ENCODE results near the gene KCNE4.
"Not testable (repeated sequence)": the region's sequence is repeated elsewhere in the genome, so short reads cannot be mapped to it uniquely, and the experiment has no call there.

KCNE4 gene

GRCh38 chr2:223058952-223059716 lies 7.1 kb downstream of the KCNE4 start:
- DNase-seq, result peak; percentile 60

- no peak for DNase-seq
These were observed 8.3 kb downstream of the KCNE4 start for GRCh38 chr2:223060201-223060825.

- no peak for DNase-seq
These were observed 10.4 kb downstream of the KCNE4 start for GRCh38 chr2:223062396-223062795.

- DNase-seq, result no peak
These were observed 13.1 kb downstream of the KCNE4 start for GRCh38 chr2:223065107-223065506.

- no peak for DNase-seq
These were observed 14.7 kb downstream of the KCNE4 start for GRCh38 chr2:223066721-223067120.

- no peak for DNase-seq
These were observed 16.1 kb downstream of the KCNE4 start for GRCh38 chr2:223068071-223068470.

- no peak for DNase-seq
These were observed 17.5 kb downstream of the KCNE4 start for GRCh38 chr2:223069465-223069864.

- no peak for DNase-seq
These were observed 18.0 kb downstream of the KCNE4 start for GRCh38 chr2:223069988-223070387.

- DNase-seq, result no peak
These were observed 19.1 kb downstream of the KCNE4 start for GRCh38 chr2:223071139-223071538.

GRCh38 chr2:223072826-223073225 lies 20.8 kb downstream of the KCNE4 start:
- no peak for DNase-seq

GRCh38 chr2:223075301-223076270 lies 23.6 kb downstream of the KCNE4 start:
- no peak for DNase-seq

GRCh38 chr2:223076573-223076972 lies 24.6 kb downstream of the KCNE4 start:
- no peak for DNase-seq

GRCh38 chr2:223078482-223078881 lies 26.5 kb downstream of the KCNE4 start:
- no peak for DNase-seq

GRCh38 chr2:223079378-223079777 lies 27.4 kb downstream of the KCNE4 start:
- DNase-seq, result no peak

- DNase-seq, result no peak
These were observed 27.9 kb downstream of the KCNE4 start for GRCh38 chr2:223079925-223080324.

- not testable (repeated sequence) for DNase-seq
These were observed 28.9 kb downstream of the KCNE4 start for GRCh38 chr2:223080790-223081360.

GRCh38 chr2:223081789-223082188 lies 29.8 kb downstream of the KCNE4 start:
- no peak for DNase-seq

GRCh38 chr2:223082706-223083105 lies 30.7 kb downstream of the KCNE4 start:
- no peak for DNase-seq

GRCh38 chr2:223083402-223084070 lies 31.5 kb downstream of the KCNE4 start:
- DNase-seq, result no peak

GRCh38 chr2:223084873-223085272 lies 32.9 kb downstream of the KCNE4 start:
- peak; percentile 11 for DNase-seq

- no peak for DNase-seq
These were observed 34.5 kb downstream of the KCNE4 start for GRCh38 chr2:223086370-223086981.

GRCh38 chr2:223087466-223087865 lies 35.5 kb downstream of the KCNE4 start:
- DNase-seq, result no peak
